GM21423 (cell line): ENCODE measurements around the gene MRPL11.

ENCODE experiments used
- ATAC-seq: cut with Tn5 transposase; IDR thresholded peaks from one replicate; pipeline ENCODE4 v1.9.1; 2021; ENCODE audit warnings: mild to moderate bottlenecking, moderate library complexity; ENCODE audit not compliant: unreplicated experiment

MRPL11 gene

DNA sequence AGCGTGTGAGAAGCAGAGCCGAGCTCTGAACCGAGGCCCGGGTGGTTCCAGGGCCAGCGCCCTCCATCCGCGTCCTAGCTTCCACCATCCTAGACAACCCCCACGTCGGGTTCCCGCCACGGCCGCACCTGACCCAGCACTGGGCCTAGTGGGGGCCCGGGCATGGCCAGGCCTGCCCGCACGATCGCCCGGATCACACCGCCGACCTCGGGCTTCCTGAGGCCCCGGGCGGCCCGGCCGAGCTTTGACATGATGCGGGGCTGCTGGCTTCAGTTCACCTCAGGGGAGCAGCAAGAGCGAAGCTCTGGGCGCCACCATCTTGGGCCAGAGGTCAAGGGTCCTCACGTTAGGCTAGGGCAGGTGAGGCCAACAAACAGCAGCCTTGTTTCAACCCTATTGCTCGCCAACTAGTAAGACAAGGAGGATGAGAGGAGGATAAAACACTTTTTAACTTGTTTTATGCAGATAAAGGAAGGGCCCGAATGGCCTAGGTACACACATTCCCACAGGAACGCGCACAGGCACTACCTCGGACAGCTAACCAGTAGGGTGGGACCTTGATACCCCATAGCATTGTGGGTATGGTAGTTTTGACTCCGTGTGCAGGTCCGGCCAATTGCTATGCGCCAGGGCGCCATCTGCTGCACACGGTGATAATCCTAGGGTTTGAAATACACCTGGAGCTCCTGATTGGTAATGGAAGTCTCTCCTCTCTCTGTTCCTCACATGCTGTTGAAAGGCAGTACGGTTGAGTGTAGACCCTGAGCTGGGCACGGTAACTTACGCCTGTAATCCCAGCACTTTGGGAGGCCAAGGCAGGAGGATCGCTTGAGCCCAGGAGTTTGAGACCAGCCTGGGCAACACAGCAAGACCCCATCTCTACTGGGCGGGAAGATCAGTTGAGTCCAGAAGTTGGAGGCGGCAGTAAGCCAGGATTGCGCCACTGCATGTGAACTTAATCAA, at the start of gene MRPL11:
Gene MRPL11 (minus strand): TSS at position 345 of the 963 bp plus-strand sequence. CDS start 94 bp downstream, at position 251.
- ATAC-seq, result peak; percentile 90

DNA sequence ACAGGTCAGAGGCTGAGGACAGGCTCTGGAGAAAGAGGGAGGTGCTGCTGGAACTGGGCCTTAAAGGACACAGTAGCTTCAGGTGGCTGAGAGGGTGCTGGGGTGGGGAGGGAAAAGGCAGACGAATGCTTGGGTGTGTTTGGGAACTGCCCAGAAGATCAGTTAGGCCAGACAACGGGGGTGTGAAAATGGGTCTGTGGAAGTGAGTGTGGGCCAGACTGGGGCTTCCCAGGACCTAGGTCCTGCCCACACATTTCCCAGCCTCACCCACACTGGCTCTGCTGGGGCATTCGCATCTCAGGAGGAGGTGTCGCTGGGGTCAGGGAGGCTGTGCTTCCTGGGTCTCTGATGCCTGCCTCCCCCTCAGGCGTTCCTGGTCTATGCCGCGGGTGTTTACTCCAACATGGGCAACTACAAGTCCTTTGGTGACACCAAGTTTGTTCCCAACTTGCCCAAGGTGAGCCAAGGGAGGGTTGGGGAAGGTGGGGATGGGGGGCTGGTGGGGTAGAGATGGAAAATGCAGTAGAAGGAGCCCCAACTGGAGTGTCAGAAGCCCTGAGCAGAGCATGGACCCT, 46.2 kb upstream of the MRPL11 start:
- no peak for ATAC-seq

DNA sequence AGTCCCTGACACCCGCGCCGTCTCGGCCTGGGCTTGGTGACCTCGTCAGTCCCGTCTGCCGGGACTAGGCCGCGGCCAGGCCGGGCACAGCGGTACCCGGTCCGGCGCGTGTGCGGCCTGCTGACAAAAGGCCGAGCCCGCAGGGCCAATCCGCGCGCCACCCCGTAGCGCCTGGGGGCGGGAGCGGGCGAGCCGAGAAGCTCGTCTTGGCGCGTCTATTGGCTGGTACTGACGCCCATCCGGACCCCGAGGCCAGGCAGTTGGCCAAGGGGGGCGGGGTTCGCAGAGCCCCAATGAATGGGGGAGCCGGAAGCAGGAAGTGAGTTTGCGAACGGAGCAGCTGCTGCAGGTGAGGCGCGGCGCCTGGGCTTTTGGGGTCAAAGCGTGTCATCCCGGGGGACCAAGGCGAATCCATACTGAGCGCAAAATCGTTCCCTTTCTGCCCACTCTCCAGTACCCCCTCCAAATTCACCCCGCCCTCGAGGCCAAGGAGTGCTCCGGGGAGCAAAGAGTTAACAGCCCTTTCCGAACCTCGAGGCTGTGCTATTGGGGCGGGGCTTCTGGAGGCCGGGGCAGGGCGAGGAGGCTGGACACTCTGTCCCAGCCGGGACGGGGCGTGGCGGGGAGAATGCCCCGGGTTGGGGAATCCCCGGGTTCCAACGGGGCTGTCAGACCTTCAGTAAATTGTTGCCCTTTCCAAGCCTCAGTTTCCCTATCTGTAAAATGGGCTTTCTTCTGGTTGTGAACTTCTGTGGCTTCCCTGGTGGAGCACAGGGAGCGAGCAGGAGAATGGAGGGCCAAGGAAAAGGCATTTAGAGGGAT, 41.7 kb upstream of the MRPL11 start, which contains the start of gene DPP3:
Gene DPP3 (plus strand): TSS at position 318 of the 822 bp plus-strand sequence. CDS start 1,767 bp downstream, outside the sequence.
- peak; percentile 88 for ATAC-seq

DNA sequence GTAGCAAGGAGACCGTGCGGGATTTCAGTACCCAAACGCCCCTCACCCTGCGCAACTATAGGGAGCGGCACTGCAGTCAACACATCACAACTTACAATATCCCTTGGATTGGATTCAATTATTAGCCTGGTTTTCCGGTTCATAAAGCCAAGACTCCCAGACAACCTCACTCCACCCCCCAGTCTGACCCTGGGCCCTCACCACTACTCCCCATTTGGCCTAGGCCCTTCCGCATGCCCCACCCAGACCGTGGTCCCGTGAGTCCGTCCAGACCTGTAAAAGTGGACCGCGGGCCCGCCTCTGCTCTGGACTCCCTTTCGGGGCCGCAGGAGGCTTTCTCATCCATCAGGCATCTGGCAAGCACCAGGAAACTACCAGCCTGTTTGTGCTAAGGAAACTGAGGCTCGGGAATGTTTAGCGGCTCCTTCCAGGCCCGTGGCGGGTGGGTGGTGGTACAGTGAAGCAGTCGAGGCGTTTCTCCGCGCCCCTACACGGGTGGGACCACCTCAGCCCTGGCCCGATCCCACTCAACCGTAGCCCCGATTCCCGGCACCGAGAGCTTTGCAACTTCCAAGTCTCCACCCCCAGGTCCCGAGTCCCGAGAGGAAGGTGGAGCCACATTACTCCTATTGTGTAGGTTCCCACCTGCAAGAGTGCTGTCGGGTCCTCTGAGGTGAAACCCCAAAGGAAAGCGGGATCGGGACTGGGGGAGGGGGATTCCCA, 40.9 kb upstream of the MRPL11 start:
- ATAC-seq, result no peak

DNA sequence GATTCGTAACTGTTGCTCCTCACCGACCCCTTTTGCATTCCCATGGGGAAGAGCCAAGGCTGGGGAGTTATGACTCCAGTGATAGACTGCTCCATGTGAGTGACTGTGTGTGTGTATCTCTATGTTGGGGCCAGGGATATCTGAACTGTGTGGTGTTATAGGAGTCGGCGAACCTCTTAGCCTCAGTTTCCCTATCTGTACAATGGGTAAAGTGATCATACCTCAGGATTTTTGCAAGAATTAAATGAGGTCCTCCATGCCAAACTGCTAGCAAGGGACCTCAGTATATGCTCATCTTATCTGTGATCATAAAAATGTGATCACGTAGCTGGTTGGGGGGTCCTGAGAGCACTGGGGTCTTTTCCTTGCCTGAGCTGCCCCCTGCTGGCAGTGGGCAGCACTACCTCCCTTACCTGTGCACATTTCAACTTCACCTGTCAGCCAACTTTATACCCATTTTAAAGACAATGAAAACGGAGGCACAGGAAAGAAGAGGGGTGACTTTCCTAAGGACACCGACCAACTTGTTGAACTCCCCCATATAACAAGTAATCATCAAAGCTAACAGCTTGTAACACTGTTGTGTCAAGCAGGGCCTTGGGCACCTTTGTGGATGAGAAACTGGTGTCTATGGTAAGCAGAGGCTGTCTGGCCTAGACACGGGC, 40.2 kb upstream of the MRPL11 start:
- no peak for ATAC-seq

DNA sequence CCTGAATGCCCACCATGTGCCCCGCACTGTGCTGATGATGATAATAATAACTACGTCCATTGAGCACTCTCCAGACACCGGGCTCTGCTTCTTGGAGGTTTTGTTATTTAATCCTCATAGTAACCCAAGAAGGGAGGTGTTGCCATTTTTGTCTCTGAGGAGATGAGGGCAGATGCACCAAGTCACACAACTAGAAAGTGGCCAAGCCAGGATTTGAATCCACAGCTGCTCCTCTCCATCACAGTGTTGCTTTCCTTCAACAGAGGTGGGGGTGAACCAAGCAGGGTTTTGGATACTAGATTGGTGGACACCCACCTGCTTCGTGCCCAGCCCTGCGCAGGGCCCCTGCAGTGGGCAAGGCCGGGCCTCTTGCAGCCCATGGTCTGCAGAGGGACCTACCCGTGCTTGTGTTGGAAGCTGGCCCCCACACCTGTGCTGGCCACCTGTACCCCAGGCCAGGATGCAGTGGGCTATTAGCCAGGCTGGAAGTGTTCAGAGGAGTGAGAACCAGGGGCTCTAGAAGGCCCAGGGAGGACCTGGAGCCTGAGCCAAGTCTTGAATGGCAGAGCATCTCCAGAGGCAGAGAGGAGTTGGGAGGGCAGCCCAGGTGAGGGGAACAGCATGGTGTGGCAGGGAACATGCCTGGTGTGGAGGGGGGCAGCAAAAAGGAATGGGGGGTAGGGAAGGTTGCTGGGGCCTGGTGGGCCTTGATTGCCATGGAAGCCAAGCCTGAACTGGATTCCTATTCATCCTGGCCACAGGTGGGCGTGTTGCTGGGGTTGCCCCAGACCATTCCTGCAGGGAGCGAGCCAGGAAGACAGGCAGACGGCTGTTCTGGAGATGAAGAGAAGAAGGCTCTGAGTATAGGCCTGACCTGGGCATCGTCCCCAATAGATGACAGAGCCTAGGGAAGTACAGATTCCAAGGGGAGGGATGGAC, 38.9 kb upstream of the MRPL11 start:
- ATAC-seq, result no peak

DNA sequence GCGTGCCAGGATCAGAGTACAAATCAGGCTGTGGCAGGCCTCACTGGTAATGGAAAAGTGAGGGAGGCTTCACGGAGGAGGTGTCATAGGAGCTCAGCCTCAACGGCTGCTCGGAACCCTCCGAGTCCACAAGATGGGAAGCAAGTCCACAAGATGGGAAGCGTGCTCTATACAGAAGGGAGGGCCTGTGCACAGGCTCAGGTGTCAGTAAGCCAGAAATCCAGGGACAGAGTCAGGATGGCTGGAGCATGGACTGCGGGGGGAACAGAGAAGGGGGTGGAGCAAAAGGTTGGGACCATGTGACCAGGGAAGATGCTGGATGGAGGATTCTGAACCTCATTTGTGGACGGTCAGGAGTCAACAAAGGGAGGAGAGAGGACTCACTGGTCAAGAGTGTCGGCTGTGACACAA, 38.2 kb upstream of the MRPL11 start:
- ATAC-seq, result no peak

DNA sequence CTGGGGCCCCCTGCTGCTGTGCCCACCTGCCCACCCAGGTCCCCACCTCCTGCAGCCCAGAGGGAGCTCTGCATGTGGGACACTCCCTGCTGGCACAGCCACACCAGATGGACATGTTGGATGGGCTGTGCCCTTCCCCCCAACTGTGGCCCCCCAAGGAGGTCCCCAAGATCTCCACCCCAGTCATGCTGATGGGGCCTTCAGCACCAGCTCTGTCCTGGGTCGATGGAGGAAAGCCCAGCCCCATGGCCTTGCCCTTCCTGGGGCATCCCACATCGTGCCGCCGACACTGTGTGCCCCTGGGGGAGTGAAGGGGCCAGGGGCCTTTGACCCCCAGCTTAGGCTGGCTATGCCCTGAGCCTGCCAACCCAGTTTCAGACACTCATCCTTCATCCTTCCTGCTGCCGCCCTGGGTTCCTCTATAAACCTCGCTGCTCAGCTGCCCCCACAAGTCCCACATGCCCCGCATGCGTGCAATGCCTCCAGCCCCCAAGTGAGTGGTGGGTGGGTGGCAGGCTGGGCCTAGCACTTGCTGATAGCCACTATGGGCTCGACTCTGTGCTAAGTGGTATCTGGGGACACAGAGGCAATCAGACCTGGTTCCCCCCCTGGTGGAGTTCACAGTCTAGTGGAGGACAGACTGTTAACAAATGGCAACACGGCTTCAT, 37.7 kb upstream of the MRPL11 start:
- no peak for ATAC-seq

DNA sequence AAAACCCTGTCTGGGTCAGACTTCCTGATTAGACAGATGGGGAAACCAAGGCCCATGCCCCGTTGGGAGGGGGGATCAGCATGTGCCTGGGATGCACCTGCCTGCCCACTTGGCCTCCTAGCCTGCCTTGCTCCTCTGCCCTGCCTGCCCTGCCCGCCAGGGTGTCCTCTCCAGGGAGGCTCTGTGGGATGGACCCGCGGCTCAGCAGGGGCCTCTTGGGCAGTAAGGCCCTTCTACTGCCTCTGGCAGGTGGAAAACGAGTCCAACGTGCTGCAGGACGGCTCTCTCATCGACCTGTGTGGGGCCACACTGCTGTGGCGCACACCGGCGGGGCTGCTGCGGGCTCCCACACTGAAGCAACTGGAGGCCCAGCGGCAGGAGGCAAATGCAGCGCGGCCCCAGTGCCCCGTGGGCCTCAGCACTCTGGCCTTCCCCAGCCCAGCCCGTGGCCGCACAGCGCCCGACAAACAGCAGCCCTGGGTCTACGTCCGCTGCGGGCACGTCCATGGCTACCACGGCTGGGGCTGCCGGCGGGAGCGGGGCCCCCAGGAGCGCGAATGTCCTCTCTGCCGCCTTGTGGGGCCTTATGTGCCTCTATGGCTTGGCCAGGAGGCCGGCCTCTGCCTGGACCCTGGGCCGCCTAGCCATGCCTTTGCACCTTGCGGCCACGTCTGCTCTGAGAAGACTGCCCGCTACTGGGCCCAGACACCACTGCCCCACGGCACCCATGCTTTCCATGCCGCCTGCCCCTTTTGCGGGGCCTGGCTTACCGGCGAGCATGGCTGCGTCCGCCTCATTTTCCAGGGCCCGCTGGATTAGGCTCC, 36.9 kb upstream of the MRPL11 start:
- no peak for ATAC-seq

DNA sequence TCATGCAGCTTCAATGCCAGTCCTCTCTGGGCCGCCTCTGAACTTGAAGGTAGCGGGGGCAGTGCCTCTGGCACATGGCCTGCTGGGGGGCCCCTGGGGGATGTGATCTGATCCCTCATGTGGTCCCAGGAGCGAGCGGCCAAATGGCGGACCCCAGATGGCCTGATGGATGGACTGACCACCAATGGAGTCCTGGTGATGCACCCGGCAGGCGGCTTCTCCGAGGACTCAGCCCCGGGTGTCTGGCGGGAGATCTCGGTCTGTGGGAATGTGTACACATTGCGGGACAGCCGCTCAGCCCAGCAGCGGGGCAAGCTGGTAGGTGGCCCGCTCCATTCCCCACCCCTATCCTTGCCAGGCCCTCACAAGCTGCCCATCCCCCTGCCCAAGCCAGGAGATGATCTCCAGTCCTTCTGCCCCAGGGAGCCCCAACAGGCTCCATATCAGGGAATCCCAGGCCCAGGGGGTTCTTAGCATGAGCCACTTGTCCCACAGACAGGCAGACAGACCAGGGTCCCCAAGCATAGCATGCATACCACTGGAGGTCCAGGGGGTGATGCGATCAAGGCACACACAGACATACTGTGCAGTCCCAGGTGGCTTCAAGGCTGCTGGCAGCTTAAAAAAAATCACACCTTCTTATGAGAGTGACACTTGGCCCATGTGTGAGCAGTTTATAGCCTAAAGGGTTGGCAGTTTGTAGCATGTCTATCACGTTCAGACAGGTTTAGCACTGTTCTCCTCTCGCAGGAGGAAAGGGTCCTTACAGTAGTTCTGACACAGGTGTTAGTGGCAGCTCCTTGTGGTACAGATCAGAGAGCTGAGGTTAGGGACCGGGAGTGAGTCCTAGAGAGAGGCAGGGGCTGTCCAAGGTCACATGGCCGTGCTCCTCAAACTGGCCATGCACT, 35.2 kb upstream of the MRPL11 start:
- ATAC-seq, result no peak

DNA sequence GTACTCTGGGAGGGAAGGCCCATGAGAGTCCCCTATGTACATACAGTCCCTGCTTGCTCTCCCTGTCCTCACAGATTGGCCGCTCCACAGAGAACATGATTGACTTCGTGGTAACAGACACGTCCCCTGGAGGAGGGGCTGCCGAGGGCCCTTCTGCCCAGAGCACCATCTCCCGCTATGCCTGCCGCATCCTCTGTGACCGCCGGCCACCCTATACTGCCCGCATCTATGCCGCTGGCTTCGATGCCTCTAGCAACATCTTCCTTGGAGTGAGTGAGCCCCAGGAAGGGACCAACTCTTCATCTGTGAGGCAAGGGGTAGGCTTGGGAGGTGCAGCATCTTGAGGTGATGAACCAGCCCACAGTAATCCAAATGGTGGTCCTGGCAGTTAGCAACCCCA, 34.5 kb upstream of the MRPL11 start:
- ATAC-seq, result no peak

DNA sequence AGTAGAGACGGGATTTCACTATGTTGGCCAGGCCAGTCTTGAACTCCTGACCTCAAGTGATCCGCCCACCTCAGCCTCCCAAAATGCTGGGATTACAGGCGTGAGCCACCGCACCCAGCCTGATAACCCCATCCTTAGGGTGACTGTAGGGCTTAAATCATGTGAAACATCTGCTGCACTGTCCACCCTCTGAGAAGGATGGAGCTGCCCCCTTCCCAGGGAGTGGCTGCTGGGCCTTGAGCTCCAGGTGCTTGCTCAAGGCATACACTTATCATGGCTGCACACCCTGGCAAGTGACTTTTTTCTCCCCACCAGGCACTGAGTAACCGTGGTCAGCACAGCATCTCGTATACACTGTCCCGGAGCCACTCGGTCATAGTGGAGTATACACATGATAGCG, 33.4 kb upstream of the MRPL11 start:
- ATAC-seq, result no peak

DNA sequence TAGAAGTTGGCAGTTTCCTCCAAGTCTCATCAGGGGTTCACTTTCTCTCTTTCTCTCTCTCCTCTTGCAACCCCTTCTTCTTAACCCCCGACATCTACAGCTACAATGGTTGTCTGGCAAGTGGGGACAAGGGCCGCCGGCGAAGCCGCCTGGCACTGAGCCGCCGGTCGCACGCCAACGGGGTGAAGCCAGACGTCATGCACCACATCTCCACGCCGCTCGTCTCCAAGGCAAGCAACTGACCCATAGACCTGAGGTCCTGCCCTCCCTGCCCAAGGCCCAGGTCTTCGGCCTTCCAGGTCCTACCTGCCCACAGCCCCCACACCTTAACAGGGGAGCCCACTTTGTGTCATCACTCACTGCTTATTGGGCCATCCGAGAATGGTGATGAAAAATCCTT, 32.5 kb upstream of the MRPL11 start:
- no peak for ATAC-seq

DNA sequence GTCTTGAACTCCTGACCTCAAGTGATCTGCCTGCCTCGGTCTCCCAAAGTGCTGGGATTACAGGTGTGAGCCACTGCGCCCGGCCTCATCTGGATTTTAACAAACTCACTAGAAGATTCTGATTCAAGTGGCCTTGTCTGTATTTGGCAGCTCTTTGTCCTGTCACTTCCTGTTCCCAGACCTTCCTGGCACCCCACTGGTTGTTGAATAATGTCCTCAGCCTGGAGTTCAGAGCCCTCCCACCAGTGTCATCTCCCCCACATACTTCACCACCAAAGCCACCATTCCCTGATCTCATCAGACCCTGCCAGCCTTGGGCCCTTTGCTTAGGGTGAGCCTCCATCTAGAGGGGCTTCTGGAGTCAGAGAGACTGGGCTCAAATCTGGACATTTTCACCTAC, 31.4 kb upstream of the MRPL11 start:
- ATAC-seq, result no peak

DNA sequence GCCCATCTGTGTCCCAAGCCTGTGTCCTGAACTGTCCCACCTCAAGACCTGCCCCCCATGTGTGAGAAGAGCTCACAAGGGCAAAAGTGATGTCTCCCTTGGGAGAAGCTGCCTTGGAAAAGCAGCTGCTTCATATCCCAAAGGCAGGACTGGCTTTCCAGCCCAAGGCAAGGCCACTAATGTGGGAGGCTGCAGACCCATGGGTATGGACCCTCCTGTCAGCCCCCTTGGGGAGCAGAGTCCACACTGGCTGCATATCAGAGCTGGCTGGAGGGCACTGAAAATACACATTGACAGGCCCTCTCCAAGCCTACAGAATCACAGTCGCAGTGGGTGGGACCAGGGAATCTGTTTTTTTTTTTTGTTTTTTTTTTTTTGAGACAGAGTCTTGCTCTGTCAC, 30.8 kb upstream of the MRPL11 start:
- no peak for ATAC-seq

DNA sequence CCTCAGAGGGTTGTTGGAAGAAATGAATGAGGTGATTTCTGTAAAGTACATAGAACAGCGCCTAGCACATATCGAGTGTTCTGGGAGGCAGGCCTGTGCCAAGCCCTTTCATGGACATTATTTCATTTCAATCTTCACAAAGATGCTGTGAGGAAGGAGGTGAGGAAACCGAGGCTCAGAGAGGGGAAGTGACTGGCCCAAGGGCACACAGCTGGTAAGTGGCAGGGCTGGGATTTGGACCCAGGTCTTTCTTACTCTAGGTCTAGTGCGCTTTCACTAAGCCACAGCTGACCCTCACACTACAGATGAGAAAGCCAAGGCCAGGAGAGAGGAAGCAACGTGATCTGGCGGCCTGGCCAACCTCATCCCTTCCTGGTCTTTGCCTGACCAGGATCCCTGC, 30.0 kb upstream of the MRPL11 start:
- no peak for ATAC-seq

DNA sequence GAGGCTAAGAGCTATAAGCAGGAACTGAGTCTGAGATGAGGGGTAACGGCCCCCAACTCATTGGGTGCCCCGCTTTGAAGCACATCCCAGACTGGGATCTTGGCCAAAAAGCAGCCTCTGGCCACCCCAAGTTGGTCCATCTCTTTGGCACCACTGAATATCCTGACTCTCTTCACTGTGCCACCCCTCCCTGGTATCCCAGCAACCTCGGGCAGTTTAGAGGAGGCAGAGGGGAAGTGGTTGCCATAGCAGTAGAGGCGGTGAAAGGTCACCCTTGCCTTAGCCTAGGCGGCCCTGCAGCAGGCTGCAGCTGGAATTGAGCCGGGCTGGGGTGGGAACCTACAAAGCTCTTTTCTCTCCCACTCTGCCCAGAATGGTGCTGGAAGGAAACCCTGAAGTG, 29.1 kb upstream of the MRPL11 start:
- ATAC-seq, result no peak
